Measurements from ENCODE around the gene DYNC2LI1. TPM values are rescaled to one million over a fixed set of nuclear protein-coding genes. Genes with fewer than 3 reads are reported as not detected.

DYNC2LI1 gene
- total RNA-seq, 1 donor from 2014 or later: 10.7 TPM

DNA sequence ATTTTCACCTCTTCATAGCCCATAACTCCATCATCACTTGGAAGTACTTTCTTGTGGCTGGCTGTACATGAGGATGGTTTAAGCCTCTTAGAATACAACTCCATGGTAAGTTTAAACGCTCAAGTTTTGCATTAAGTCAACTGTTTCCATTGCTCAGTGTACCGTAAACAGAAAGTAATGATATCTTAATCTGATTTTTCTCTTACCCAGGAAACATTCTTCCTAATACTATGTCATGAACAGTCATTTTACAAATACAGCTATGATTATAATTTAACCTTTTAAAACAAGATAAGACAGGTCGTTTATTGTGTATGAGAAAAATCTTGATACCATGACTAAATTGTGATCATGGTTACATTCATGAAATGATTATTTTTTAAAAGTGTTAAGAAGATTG lies 11.6 kb upstream of the DYNC2LI1 start:
- no peak overlapping the region for H3K4me3 Mint-ChIP-seq (ENCODE audit: unreplicated experiment)

DNA sequence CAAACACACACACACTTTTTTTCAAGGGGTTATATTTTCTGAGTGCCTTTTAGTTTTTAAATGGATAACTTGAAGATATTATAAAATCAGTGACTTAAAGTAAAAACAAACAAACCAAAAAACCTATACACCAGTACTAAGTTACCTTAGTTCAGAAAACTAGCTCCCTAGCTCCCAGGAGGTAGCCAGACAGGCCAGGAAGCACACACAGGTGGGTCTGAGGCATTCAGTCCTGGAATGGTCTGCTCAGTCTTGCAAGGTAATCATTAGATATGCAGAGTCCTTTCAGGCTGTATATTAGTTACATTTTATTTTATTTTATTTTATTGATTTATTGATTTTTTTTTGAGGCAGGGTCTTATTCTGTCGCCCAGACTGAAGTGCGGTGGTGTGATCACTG lies 10.7 kb upstream of the DYNC2LI1 start:
- H3K27me3 Mint-ChIP-seq (ENCODE audit: unreplicated experiment): no peaks in the 10 kb centered on the region
- H3K9me3 Mint-ChIP-seq (ENCODE audit: unreplicated experiment): no peaks in the 10 kb centered on the region
- H3K27ac Mint-ChIP-seq (ENCODE audit: unreplicated experiment): no peak overlapping the region
- H3K36me3 Mint-ChIP-seq (ENCODE audit: low read depth, unreplicated experiment): no peaks in the 10 kb centered on the region
- H3K4me1 Mint-ChIP-seq (ENCODE audit: unreplicated experiment): no peaks in the 10 kb centered on the region
- no peak overlapping the region for H3K4me3 Mint-ChIP-seq (ENCODE audit: unreplicated experiment)
- no peak for DNase-seq (ENCODE audit: low spot score)
- TF ChIP-seq, protein P1, sequence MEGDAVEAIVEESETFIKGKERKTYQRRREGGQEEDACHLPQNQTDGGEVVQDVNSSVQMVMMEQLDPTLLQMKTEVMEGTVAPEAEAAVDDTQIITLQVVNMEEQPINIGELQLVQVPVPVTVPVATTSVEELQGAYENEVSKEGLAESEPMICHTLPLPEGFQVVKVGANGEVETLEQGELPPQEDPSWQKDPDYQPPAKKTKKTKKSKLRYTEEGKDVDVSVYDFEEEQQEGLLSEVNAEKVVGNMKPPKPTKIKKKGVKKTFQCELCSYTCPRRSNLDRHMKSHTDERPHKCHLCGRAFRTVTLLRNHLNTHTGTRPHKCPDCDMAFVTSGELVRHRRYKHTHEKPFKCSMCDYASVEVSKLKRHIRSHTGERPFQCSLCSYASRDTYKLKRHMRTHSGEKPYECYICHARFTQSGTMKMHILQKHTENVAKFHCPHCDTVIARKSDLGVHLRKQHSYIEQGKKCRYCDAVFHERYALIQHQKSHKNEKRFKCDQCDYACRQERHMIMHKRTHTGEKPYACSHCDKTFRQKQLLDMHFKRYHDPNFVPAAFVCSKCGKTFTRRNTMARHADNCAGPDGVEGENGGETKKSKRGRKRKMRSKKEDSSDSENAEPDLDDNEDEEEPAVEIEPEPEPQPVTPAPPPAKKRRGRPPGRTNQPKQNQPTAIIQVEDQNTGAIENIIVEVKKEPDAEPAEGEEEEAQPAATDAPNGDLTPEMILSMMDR (IDR thresholded peaks at IDR 0.05; ENCODE audit: unreplicated experiment): no peak

More for the DNA sequence above, 11.6 kb upstream of the DYNC2LI1 start:
- H3K36me3 Mint-ChIP-seq (ENCODE audit: low read depth, unreplicated experiment): no peaks in the 10 kb centered on the region
- H3K4me1 Mint-ChIP-seq (ENCODE audit: unreplicated experiment): no peaks in the 10 kb centered on the region
- no peak for DNase-seq (ENCODE audit: low spot score)
- no peak overlapping the region for H3K27ac Mint-ChIP-seq (ENCODE audit: unreplicated experiment)
- TF ChIP-seq, protein P1 (IDR thresholded peaks at IDR 0.05; ENCODE audit: unreplicated experiment): no peak
- H3K27me3 Mint-ChIP-seq (ENCODE audit: unreplicated experiment): no peaks in the 10 kb centered on the region
- H3K9me3 Mint-ChIP-seq (ENCODE audit: unreplicated experiment): no peaks in the 10 kb centered on the region

DNA sequence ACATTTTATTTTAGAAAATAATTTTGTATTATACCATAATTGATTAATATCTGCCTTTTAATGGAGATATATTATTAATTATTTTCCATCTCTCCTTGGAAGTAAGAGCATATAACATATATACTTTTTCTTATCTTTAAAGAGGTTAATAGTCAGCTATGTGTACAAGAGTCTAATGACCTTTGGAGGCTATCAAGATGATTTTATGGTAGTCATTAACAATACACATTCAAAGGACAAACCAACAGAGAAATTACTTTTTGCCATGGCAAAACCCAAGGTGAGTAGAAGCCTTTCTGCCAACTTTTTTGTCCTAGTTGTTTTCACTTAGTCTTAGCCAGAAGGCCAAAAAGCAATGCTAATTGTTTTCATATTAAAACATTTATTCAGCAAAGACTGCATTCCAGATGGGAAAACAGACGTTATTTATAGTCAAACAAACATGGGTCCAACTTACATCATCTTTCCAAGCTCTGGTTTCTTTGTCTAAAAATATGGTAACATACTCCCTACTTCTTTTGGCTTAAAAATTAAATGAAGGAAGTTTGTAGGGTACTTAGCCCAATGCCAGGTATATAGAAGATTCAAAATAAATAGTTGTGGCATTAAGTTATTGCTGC lies 9.6 kb upstream of the DYNC2LI1 start:
- no peaks in the 10 kb centered on the region for H3K9me3 Mint-ChIP-seq (ENCODE audit: unreplicated experiment)
- no peaks in the 10 kb centered on the region for H3K4me1 Mint-ChIP-seq (ENCODE audit: unreplicated experiment)
- TF ChIP-seq, protein P1 (IDR thresholded peaks at IDR 0.05; ENCODE audit: unreplicated experiment): no peak
- no peak for DNase-seq (ENCODE audit: low spot score)
- no peak overlapping the region for H3K27ac Mint-ChIP-seq (ENCODE audit: unreplicated experiment)
- H3K27me3 Mint-ChIP-seq (ENCODE audit: unreplicated experiment): no peaks in the 10 kb centered on the region
- no peak overlapping the region for H3K4me3 Mint-ChIP-seq (ENCODE audit: unreplicated experiment)
- H3K36me3 Mint-ChIP-seq (ENCODE audit: low read depth, unreplicated experiment): no peaks in the 10 kb centered on the region

DNA sequence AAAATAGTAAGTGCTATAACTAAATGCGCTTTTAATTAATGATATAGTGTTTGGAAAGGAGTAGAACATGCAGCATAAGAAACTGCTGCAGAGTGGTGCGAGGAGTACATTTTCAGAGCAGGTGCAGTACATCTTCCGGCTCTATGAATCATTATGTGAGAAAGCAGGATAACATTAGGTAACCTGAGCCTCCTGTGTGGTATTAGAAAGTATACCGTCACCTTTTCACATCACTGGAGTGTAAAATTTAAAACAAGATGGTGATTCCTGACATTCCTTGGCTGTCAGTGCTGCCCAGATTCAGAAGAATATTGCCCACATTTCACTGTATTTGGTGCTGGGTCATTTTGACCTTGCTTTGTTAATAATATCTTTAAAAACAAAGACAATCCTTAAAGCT lies 7.8 kb upstream of the DYNC2LI1 start:
- H3K27ac Mint-ChIP-seq (ENCODE audit: unreplicated experiment): no peak overlapping the region
- no peaks in the 10 kb centered on the region for H3K4me1 Mint-ChIP-seq (ENCODE audit: unreplicated experiment)

DNA sequence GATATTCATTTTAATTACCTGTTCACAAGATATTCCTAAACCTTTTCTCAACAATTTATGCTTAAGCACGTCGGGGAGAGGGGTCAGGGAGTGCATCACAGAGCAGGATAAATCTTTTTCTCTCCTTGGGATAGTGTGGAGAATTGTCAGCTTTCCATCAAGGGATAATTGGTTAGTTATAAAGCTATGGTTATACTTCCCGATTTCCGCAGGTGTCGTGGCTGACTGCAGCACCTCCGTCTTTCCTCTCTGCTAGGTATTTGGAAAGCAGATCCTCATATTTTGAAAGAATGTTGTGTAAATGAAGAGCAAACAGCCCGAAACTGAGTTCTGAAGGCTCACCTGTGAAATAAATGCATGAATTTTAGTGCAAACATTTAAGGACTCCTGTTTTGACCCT lies 778 bp downstream of the DYNC2LI1 start:
- peaks cover 3% of the 10 kb centered on the region for H3K4me1 Mint-ChIP-seq (ENCODE audit: unreplicated experiment)
- no peak for DNase-seq (ENCODE audit: low spot score)
- H3K27ac Mint-ChIP-seq (ENCODE audit: unreplicated experiment): peak overlapping the region; percentile 98
- H3K9me3 Mint-ChIP-seq (ENCODE audit: unreplicated experiment): no peaks in the 10 kb centered on the region
- no peaks in the 10 kb centered on the region for H3K36me3 Mint-ChIP-seq (ENCODE audit: low read depth, unreplicated experiment)
- peak overlapping the region; percentile 91 for H3K4me3 Mint-ChIP-seq (ENCODE audit: unreplicated experiment)
- no peaks in the 10 kb centered on the region for H3K27me3 Mint-ChIP-seq (ENCODE audit: unreplicated experiment)
- TF ChIP-seq, protein P1 (IDR thresholded peaks at IDR 0.05; ENCODE audit: unreplicated experiment): no peak

More for the DNA sequence above, 7.8 kb upstream of the DYNC2LI1 start:
- no peaks in the 10 kb centered on the region for H3K9me3 Mint-ChIP-seq (ENCODE audit: unreplicated experiment)
- TF ChIP-seq, protein P1 (IDR thresholded peaks at IDR 0.05; ENCODE audit: unreplicated experiment): no peak
- no peaks in the 10 kb centered on the region for H3K27me3 Mint-ChIP-seq (ENCODE audit: unreplicated experiment)
- DNase-seq (ENCODE audit: low spot score): no peak
- no peaks in the 10 kb centered on the region for H3K36me3 Mint-ChIP-seq (ENCODE audit: low read depth, unreplicated experiment)
- no peak overlapping the region for H3K4me3 Mint-ChIP-seq (ENCODE audit: unreplicated experiment)

All from endothelial cell (in vitro differentiated cells).